Germinal center (tissue), 1 donor: ENCODE measurements around the gene NAT16.

Experiments used
- DNase-seq: peaks from one replicate; pipeline ENCODE4 v3.0.0; 2012; ENCODE audit warnings: mixed read lengths, low spot score

NAT16 gene

GRCh38 chr7:101170617-101171441 lies 9.3 kb downstream of the NAT16 start:
- DNase-seq = no peak

DNA sequence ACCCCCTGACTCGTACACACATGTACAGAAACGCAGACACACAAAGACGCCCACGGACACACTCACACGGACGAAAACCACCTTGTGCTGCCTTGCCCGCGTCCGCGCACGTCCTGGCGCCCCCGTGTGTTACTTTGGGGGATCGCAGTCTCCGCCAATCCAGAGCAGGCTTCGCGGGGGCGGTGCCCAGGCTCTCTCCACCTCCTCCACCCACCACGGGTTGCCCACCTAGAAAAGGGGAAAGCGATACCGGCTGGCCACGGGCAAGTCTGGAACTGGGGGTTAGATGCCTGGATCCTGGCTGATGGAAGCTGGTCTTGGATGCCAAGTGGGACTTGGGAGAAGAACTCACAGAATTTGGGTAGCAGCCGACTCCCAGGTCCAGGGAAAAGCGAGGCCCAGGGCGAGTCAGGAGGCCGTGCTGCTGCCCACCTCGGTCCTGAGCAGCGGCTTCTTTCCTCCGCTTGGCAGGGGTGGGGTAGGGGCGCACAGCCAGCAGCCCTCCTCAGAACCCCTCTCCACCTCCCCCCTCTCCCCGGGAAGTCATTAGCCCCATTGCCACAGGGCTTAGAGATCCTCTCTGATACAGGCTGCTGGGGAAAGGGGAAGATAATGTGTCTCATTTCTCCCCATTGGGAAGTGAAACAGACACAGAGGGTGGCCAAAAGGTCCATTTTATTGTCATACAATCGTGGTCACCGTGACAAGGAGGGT lies 10.1 kb downstream of the NAT16 start:
- peak; percentile 72 for DNase-seq

DNA sequence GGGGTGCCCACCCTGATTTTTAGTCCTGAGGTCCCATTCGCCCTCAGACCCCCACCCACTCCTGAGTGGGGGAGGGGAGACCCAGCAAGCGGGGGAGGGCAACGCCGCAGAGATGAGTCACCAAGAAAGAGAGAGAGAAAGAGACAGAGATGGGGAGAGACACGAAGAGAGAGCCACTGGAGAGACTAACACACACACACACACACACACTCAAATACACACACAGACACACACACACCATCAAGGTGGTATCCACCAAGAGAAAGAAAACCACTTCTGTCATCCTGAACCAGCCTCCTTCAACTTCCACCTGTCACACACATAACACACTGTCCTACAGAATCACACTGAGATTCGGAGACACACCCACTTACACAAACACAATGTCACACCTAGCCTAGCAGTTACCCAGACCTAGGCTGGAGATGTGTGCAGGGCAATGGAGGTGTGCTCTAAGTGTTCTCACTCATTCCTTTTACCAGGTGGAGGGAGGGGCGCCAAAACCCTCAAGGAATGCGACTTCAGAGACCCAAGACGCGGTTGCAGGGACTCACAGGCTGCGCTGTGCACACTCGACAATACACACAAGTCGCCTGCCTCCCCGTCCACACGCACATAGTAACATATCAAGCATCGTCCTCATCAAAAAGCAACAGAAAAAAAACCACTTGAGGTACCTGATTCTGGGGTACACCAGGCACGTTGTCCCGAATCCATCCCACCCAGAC lies 10.8 kb downstream of the NAT16 start:
- no peak for DNase-seq

GRCh38 chr7:101168412-101169049 lies 11.6 kb downstream of the NAT16 start:
- DNase-seq = no peak

GRCh38 chr7:101167645-101168411 lies 12.3 kb downstream of the NAT16 start:
- DNase-seq = no peak

GRCh38 chr7:101166909-101167644 lies 13.0 kb downstream of the NAT16 start:
- no peak for DNase-seq

DNA sequence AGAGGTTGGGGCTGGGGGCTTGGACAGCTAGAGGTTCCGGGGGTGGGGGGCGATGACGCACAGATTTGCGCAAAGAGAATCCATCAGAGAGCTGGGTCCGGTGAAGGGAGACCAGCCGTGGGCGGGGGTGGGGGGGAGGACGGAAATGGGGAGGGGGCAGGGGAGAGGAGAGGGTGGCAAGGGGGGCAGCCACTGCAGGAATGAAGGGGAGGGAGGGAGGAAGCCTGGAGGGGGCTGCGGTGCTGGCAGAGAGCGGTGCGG lies 13.5 kb downstream of the NAT16 start:
- no peak for DNase-seq

DNA sequence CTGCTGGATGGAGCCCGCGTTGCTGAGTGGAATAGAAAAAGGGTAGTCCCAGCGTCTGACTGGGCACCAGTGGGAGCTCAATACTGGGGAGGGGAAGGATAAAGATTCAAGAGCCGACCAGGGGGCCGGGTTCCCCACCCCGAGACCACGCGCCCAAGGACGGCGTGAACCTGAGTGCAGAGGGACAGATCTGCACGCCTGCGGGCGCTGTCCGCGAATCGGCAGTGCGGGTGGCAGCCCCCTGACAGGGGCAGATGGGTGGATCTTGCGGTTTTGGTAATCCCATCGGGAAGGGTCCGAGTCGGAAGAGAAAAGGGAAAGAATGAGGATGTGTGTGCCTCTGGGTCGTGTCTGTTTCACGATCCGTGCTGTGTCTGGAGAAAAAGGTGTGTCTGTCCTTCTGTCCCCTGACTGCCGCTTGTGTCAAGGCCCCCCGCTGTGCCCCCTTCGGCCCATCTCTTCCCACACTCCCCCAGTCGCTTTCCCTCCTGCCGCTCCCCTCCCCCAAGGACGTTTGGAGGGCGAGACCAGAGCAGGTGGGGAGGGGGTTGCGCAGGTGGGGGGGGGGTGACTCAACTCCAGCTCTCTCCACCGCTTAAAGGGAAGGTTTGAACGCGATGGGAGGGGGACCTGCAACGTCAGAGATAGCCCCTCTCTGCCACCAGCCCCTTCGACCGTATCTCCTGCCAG lies 14.0 kb downstream of the NAT16 start:
- DNase-seq = no peak

GRCh38 chr7:101165075-101165957 lies 14.8 kb downstream of the NAT16 start, which contains the start of gene VGF:
Gene VGF (minus strand): TSS chr7:101165569. CDS start chr7:101164843, 726 bp downstream.
- peak; percentile 96 for DNase-seq

- no peak for DNase-seq
These were observed 15.8 kb downstream of the NAT16 start for GRCh38 chr7:101164071-101164840.

DNA sequence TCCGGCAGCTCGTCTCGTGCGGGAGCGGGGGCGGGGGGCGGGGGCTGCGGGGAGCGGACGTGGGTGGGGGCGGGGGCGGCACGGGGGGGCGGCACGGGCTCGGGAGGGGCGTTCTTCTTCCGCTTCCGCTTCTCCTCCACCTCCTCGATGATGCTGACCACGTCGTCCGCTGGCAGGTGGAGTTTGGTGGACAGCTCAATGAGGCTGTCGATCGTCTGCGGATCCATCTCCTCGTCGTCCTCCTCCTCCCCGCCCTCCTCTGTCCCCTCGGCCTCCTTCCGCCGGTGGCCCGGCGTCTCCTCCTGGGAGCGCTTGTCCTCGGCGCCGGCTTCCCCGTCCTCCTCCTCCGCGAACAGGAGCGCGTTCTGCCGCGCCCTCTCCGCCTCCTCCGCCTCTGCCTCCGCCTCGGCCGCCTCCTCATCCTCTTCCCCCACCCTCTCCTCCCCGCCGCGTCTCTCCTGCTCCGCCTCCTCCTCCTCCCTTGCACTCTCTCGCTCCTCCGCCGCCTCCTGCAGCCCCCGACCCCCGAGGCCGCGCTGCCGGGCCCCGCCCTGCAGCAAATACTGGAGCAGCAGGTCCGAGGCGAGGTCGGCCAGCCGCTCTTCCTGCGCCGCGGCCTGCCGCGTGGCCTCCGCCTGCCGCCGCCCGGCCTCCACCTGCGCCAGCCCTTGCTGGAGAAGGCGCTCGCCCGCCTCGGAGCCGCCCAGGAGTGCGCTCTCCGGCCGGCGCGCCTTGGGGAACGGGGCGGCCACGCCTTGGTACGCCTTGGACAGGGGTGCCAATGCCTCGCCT lies 16.6 kb downstream of the NAT16 start:
- DNase-seq = no peak

- no peak for DNase-seq
These were observed 17.4 kb downstream of the NAT16 start for GRCh38 chr7:101162551-101163278.

GRCh38 chr7:101161692-101162471 lies 18.2 kb downstream of the NAT16 start:
- DNase-seq = no peak

DNA sequence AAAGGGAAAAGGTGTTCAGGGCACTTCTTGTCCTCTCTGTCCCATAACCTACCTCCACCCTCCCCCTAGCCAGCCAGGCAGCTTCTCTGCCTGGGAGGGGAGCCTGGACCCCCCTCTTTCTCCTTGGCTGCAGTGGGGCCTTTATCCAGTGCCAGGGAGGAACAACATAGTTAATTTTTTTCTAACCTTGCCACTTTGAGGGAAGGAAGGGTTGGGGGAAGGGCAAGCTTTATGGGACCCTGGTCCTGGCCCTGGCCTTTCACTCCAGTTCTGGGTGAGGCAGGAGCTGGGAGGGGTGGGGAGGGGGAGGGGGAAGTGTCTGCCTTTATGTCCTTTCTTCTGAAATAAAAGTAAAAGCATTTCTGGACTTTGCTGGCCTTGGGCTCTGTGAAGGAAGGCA lies 19.2 kb downstream of the NAT16 start:
- no peak for DNase-seq

- no peak for DNase-seq
These were observed 20.1 kb downstream of the NAT16 start for GRCh38 chr7:101159696-101160674.
